Measurements from ENCODE around the gene AACS.
"Not testable (repeated sequence)": the region's sequence is repeated elsewhere in the genome, so short reads cannot be mapped to it uniquely, and the experiment has no call there.

AACS gene, protein sequence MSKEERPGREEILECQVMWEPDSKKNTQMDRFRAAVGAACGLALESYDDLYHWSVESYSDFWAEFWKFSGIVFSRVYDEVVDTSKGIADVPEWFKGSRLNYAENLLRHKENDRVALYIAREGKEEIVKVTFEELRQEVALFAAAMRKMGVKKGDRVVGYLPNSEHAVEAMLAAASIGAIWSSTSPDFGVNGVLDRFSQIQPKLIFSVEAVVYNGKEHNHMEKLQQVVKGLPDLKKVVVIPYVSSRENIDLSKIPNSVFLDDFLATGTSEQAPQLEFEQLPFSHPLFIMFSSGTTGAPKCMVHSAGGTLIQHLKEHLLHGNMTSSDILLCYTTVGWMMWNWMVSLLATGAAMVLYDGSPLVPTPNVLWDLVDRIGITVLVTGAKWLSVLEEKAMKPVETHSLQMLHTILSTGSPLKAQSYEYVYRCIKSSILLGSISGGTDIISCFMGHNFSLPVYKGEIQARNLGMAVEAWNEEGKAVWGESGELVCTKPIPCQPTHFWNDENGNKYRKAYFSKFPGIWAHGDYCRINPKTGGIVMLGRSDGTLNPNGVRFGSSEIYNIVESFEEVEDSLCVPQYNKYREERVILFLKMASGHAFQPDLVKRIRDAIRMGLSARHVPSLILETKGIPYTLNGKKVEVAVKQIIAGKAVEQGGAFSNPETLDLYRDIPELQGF

DNA sequence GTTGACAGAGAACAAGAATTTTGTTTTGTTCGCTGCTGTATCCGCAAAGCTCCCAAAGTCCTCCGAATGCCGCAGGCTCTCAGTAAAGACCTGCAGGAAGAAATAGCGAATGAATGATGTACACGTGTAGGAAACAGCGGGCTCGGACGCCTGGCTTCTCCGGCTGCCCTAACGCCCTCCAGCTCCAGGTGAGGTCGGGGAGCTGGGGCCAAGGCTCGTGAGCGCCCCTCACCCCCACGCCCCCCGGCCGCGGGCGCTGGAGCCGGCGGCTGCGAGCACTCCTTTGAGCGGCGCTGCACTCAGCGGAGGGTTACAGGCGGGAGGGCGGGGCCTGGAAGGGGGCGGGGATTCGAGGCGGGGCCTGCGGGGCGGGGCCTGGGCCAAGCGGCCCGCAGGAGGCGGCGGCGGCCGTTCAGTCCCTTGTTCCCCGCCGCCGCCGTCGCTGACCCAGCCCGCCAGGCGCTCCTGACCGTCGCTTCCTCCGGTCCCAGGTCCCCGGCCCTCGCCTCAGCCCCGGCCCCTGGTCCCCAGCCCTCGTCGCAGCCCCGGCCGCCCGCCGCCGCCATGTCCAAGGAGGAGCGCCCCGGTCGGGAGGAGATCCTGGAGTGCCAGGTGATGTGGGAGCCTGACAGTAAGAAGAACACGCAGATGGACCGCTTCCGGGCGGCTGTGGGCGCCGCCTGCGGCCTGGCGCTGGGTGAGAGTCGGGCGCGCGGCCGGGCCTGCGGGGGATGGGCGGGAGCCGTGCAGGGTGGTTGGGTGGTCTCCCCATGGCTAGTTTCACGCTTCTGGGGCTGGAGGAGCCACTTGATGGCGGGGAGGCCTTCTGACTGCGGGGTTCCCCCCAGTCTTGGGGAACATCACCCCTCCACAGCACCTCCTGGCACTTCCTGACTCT, at the start of gene AACS:
Gene AACS, plus strand, starts transcription at position 415 of the 898 bp plus-strand sequence. Its CDS starts 150 bp downstream, at position 565.
- peak; percentile 17 for DNase-seq

DNA sequence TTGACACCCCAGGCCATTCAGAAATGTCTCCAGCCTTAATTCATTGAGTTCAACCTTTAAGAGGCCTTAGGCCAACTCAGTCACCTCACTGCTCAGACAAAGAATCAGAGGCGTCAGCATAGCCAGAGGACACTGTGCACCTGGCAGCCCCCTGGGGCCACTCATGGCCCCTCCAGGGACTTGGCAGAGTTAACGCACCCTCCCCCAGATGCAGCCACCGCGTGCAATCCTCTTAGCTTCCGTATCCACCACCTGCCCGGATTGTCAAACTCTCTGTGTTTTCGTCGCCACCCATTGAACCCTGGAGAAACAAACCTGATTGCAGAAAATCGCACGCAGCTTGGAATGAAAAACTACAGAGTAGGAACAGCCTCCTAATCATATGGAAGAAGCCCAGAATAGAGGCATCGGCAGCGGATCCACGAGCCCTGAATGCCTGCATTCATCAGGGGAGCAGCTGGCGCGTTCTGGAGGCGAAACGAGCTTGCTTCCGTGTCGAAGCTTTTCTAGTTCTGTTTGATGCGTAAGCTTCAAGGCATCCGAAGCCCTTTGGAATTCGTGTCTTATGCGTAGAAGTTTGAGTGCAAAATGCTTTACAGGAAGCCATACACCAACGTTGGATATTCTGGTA, 49.4 kb upstream of the AACS start:
- no peak for DNase-seq

DNA sequence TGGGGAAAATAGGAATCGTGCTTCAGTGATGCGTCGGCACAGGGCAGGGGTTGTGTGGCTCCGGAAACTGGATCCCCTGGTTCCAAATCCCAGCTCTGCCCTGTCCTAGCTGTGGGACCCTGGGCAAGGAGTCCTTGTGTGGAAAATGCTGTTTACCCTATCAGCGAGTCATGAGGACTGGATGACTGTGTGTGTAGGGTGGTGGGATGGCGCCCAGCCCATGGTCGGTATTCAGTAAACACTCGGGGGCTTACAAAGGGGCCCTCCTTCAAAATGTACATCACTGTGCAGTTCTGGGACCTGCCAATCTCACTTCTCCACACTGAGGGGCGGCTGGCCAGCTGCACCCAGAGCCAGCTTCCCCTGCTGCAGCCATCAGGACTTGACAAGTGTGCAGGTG, 47.4 kb upstream of the AACS start:
- DNase-seq, result no peak

DNA sequence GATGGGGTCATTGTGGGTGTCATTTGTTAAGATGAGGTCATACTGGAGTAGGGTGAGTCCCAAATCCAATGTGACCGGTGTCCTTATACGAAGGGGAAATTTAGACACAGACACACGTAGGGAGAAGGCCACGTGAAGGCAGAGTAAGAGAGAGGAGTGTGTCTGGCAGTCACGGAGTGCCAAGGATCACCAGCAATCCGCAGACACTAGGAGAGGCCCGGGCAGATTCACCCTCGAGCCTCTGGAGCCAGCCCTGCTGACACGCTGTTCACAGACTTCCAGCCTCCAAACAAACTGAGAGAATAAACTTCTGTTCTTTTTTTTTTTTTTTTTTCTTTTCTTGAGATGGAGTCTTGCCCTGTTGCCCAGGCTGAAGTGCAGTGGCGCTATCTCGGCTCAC, 46.9 kb upstream of the AACS start:
- DNase-seq, result no peak

DNA sequence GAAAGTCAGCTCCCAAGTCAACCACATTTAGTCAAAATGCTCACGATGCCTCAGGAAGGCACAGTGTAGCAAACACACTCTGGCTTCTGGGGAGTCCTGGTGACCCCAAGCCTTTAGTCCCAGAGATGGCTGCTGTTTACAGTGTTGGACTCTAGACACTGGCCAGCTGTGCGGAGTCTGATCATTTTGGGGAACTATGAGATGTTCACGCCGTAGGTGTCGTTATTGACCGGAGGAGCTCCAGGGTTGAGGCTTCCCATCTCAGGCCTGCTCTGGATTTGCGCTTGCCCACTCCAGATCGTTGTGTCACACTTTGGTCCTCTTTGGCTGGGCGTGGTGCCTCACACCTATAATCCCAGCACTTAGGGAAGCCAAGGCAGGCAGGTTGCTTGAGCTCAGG, 44.1 kb upstream of the AACS start:
- no peak for DNase-seq

DNA sequence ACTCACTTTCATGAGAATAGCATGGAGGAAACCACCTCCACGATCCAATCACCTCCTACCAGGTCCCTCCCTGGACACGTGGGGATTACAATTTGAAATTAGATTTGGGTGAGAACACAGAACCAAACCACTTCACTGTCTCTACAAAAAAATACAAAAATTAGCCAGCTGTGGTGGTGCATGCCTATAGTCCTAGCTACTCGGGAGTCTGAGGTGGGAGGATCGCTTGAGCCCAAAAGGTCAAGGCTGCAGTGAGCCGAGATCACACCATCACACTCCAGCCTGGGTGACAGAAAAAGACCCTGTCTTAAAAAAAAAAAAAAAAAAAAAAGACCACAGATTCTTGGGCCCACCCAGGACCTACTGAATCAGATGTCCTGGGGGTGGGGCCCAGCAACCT, 43.5 kb upstream of the AACS start:
- no peak for DNase-seq

DNA sequence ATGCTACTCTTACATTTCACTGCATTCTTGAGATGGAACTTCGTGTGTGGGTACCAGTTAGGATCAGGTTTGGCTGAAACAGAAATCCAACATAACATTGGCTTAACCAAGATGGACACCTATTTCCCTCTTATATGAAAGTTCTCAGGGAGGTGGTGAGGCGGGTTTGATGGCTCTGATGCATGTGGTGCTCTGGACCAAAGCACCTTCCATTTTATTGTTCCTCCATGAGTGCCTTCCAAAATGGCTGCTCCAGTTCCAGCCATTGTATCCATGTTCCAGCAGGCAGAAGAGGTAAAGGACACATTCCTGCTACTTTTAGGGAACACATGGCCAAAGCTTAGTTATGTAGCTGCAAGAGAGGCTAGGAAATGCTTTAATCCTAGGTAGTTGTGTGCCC, 42.2 kb upstream of the AACS start:
- no peak for DNase-seq

DNA sequence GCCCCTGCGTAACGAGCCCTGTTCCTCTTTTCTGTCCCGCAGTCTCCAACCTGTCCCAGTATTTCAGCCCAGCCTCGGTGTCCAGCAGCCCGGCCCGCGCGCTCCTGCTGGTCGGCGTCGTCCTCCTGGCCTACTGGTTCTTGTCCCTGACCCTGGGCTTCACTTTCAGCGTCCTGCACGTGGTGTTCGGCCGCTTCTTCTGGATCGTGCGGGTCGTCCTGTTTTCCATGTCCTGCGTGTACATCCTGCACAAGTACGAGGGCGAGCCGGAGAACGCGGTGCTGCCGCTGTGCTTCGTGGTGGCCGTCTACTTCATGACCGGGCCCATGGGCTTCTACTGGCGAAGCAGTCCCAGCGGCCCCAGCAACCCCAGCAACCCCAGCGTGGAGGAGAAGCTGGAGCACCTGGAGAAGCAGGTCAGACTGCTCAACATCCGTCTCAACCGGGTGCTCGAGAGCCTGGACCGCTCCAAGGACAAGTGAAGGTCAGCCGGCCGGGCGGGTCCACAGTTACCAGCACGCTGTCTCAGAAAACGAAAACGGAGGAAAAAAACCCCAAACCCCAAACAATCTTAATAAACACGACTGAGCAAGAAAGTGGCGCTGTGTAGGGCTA, 40.2 kb upstream of the AACS start:
- no peak for DNase-seq

DNA sequence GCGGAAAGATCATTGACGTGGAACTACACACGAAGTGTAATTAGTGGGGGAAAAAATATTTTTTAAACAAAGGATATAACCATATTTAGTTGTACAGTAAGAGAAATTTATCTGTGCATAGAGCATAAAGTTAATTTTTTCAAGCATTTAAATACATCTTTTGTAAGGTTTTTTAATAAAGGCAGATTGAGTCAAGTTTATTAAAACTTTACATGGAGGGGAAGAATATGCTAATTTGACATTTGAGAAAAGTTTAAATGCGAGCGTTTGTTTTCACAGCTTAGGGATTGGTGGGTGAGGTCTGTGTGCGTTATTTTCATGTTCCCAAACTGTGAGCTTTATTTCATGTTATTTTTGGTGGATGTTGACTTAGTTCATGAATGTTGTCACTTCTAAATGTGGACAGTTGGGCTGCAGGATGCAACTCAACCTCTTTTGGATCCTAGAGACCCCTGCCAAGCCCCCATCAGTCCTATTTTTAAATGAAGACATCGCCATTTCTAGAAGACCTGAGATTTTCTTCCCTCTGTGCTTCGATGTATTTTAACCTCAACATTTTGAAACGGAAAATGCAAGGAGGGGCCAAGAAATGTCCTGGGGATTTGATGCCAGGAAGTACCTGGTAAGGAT, 39.5 kb upstream of the AACS start:
- DNase-seq, result no peak

DNA sequence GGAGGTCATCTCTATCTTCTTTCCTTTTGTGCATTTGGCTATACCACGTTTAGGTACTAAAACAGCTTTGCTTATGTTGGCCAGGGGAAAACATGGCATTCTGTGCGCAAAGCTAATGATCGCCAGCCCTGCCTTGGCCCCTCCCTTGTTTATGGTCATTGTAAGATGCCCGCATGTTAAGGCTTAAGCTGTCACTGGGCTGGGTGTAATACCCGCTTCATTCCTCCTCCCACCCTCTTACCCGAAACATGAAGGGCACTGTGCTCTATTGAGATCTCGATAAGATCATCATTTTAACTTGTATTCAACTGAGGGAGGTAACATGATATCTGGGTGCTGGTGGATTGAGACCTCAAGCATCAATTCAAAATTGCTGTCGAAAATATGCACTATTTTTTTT, 37.1 kb upstream of the AACS start:
- DNase-seq, result no peak

DNA sequence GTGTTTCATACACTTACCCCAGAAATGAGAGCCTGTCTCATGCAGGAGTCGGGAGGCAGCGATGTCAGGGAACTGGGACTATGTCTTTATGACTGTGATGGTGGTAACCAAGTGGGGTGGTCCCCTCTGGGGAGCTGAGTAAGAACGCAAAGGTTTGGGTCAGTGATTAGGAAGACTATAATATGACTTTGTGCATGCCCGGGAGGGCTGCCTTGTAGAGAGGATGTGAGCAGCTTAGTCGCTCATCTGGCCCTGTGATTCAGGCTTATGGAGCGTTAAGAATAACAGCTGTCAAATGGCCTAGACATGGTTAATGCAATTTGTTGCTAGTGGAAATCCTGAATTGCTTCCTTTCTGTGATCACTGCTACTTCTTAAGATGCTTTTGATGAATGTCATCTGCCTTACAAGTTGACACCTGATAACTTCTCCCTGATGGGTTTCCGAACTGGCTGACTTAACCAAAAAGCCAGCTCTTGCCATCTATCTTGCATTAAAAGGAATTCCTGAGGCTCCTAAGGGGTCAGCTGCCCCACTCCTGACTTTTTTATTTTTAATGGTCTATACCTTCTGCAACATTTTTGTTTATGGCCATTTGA, 35.4 kb upstream of the AACS start:
- DNase-seq, result no peak

DNA sequence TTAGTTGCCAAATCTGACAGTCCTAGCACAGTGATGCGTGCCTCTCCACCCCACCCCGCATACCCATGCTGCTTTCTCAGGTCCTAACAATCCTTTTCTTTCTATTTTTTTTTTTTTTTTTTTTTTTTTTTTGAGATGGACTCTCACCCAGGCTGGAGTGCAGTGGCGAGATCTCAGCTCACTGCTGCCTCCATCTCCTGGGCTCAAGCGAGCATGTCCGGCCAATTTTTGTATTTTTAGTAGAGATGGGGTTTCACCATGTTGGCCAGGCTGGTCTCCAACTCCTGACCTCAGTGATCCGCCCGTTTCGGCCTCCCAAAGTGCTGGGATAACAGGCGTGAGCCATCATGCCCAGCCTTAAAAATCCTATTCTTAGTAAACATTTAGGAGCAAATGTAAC, 33.8 kb upstream of the AACS start:
- DNase-seq, result not testable (repeated sequence)

DNA sequence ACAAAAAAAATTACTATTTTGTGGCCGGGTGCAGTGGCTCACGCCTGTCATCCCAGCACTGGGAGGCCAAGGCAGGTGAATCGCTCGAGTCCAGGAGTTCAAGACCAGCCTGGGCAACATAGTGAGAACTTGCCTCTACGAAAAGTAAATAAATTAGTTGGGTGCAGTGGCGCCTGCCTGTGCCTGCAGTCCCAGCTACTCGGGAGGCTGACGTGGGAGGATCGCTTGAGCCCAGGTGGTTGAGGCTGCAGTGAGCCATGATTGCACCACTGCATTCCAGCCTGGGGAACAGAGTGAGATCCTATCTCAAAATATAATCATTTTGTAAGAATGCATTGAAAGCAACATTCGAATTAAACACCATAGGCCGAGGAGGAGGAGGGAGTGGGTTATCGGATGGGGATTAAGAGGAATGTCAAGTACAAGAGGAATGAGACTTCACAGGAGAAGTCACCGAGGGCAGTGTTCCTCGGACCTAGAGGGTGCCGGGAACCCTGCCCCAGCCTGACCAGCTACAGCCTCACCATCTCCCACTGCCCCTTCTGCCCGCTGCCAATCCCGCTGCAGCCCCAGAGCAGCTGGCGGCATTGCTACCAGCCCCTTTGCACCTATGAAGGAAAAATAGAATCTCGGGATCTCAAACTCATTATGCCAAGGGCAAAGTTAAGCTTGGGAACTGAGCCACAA, 32.6 kb upstream of the AACS start:
- DNase-seq, result no peak

DNA sequence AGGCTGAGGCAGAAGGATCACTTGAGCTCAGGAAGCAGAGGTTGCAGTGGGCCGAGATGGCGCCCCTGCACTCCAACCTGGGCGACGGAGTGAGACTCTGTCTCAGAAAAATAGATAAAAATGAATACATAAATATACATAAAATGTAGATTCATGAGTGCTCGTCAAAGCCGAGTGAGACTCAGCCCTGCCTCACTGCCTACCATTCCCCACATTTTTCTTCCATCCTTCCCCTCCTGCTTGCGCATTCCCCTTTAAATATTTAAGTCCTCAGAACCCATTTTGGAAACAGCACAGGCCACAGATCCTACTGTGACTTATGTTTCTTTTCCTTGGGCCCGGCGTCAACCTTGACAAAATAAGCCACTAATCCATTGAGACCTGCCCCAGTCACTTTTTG, 31.9 kb upstream of the AACS start:
- no peak for DNase-seq

DNA sequence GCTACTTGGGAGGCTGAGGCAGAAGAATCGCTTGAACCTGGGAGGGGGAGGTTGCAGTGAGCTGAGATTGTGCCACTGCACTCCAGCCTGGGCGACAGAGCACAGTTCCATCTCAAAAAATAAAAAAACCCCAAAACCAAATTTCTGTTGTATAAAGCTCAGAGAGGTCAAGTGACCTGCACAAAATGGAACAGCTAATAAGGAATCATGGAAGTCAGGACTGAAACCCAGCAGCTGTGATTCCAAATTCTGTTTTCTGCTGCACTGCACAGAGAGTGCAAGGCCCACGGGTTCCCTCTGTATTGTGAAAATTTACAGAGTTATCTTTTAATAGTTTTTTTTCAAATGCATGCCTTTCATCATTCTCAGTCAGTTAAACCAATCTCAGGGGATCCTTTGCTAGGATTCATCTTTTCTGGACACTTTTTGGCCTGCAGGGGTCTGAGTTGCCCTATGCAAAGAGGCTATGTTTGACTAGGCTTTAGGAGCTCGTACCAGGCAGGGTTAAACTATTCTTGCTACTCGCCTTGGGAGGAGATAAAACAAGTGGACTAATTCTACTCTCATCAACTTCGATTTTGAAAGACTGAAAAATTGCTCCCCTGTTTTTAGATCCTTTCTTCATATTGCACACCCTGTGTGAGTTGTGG, 26.1 kb upstream of the AACS start:
- DNase-seq, result no peak

DNA sequence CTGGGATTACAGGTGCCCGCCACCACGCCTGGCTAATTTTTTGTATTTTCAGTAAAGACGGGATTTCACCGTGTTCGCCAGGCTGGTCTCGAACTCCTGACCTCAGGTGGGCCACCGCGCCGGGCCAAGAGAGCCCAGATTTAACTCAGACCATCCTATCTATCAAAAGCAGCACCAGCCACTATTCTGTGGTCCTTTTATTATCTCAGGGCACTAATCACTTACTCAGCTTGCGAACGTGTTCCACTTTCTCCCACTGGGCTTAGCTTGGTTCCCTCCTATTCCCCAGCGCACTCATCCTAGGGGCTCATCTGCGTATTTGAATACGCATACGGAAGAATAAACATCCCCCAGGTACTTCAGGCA, 16.2 kb upstream of the AACS start:
- DNase-seq, result no peak

DNA sequence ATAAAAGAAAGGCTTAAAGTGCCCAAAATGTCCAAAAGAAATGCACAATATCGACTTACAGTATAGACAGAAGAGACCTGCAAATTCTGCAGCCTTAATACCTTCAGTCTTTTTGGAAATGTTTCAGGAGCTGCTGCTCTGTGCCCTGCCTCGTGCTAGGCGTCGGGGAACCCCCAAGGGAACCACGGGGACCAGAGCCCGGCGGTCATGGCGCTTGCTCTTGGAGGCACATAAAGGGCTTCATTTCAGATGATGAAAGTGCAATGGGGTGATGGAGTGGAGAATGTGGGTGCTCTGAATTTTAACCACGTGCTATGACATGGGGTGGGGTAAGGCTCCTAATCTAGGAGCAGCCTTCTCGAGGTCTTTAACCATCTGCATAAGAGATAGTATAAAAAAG, 14.8 kb upstream of the AACS start:
- no peak for DNase-seq

DNA sequence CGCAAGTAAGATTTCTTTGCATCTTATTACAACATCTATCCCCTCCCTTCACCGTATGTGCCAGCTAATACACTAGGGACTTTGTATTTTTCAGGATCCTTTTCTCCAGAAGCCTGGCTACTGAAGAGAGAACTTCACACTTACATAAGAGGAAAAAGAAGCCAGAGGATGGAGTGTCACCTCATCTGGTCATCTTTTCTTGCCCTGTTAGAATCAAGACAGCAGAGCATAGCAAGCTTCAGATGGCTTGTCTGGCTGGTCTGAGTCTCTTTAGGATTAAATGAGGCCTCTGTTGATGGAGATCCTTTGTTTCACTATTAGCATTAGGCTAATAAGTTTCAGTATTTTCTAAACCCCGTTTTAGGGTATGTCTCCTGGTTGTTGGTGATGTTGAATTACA, 14.4 kb upstream of the AACS start:
- DNase-seq, result no peak

DNA sequence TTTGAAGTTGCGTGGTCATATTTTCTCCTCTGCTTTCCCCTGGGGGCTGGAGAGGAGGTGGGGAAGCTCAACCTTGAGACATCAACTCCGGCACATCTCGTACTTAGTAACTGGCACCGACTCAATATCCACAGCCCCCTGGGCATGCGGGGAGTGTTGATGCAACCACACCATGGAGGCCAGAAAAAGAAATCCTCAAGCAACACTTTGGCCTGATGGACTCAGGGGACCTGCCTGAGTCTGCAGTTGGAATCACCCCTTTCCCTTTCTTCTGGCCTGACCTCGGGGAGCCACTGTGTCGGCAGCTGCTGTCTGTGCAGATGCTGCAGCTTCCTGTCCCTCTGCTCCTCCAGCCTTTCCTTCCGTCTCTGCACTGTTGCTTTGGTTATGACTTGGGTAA, 11.4 kb upstream of the AACS start:
- no peak for DNase-seq

DNA sequence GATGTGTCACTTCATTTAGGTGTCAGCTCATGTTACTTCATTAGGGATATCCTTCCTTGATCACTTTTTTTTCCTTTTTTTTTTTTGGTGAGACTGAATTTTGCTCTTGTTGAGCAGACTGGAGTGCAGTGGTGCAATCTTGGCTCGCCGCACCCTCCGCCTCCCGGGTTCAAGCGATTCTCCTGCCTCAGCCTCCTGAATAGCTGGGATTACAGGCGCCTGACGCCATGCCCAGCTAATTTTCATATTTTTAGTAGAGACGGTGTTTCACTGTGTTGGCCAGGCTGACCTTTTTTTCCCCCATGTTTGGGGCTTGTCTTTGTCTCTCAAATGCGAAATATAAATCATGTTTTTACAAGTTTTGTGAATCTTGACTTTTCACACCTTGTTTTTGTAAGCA, 9.6 kb upstream of the AACS start:
- DNase-seq, result no peak

DNA sequence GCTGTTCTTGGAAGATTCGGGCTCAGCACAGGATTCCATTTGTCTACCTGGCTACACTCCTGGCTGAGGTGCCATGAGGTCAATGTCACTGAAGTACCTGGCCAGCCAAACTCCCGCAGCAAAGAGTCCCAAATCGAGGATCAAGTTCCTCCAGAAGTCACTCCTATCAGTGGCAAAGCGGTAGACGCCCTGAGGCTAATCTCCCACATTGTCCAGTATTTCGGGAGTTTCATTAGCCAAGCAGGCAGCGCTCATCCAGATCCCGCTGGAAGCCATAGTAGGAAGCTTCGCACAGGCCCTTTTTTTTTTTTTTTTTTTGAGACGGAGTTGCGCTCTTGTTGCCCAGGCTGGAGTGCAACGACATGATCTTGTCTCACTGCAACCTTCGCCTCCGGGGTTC, 8.9 kb upstream of the AACS start:
- DNase-seq, result no peak
